ENCODE results near the gene HS2ST1.

DNA sequence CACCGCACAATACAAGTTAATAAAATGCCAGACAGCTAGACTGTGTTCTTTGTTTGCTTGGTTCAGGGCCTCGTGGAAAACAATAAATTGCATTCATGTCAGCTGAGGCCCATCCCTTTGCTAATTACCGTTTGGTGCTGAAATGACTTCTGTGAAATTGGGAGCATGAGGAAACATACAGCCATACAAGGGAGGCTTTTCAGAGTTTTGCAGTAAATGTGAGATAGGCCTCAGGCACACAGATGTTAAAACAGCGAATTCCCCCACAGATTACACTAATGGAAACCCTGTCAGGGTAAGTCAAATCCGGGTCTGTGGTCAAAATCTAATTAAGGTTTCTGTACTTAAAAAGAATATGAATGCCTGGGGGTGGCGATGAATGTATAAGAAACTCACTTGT lies 240.7 kb downstream of the HS2ST1 start:
- TF ChIP-seq, protein P1, sequence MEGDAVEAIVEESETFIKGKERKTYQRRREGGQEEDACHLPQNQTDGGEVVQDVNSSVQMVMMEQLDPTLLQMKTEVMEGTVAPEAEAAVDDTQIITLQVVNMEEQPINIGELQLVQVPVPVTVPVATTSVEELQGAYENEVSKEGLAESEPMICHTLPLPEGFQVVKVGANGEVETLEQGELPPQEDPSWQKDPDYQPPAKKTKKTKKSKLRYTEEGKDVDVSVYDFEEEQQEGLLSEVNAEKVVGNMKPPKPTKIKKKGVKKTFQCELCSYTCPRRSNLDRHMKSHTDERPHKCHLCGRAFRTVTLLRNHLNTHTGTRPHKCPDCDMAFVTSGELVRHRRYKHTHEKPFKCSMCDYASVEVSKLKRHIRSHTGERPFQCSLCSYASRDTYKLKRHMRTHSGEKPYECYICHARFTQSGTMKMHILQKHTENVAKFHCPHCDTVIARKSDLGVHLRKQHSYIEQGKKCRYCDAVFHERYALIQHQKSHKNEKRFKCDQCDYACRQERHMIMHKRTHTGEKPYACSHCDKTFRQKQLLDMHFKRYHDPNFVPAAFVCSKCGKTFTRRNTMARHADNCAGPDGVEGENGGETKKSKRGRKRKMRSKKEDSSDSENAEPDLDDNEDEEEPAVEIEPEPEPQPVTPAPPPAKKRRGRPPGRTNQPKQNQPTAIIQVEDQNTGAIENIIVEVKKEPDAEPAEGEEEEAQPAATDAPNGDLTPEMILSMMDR (IDR thresholded peaks at IDR 0.05), result no peak
- TF ChIP-seq POLR2A (IDR thresholded peaks at IDR 0.05), result no peak
- no peak for TF ChIP-seq POLR2AphosphoS5 (IDR thresholded peaks at IDR 0.05)
- no peak for TF ChIP-seq EP300 (IDR thresholded peaks at IDR 0.05)

All from upper lobe of left lung (tissue), 4 donors.